NCI-H446 (cell line): ENCODE data around the gene CASKIN1.
"Not testable (repeated sequence)": the region's sequence is repeated elsewhere in the genome, so short reads cannot be mapped to it uniquely, and the experiment has no call there.

ENCODE experiments used
- DNase-seq, 2 experiments: peaks; one replicate each; lab custom pipeline; 2025; lab: John Stamatoyannopoulos, UW

CASKIN1 gene

GRCh38 chr16:2135770-2136490, 60.5 kb downstream of the CASKIN1 start, which contains the start of gene PKD1:
TSS of gene PKD1 (minus strand) at chr16:2135898. CDS start at chr16:2135689, 209 bp downstream.
- peak; percentile 54 to 90 for DNase-seq

- not testable (repeated sequence) for DNase-seq
Measured at GRCh38 chr16:2135071-2135470, 61.3 kb downstream of the CASKIN1 start.

GRCh38 chr16:2133797-2134196, 62.6 kb downstream of the CASKIN1 start:
- DNase-seq: not testable (repeated sequence)

- DNase-seq: not testable (repeated sequence)
Measured at GRCh38 chr16:2129890-2130447, 66.4 kb downstream of the CASKIN1 start.

- DNase-seq: peak in 1 of 2 experiments; percentile 51
Measured at GRCh38 chr16:2129251-2129650, 67.2 kb downstream of the CASKIN1 start.

- DNase-seq: peak in 1 of 2 experiments; percentile 36
Measured at GRCh38 chr16:2127630-2128280, 68.7 kb downstream of the CASKIN1 start.
